ENCODE data around the gene NPIPB6.

DNA sequence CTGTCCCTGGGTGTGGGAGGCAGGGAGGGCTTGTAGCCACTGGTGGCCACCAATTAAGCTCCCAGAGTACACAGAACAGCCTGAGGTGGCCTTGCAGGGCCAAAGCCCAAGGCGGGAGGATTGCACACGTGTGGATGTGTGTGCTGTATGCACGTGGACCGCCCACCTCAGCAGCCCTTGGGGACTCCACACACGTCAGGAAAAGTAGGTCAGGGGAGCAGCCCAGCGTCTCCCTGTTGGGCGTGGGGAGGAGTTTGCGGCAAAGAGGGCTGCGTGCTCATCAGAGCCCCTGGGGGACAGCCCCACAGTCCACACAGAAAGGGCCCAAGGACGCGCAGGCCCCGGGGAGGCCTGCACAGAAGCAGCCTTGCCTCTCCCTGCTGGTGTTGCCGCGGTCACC lies 51.4 kb downstream of the NPIPB6 start:
- TF ChIP-seq POLR2AphosphoS5 (IDR thresholded peaks at IDR 0.05) = no peak
- no peak for TF ChIP-seq POLR2A (IDR thresholded peaks at IDR 0.05)

Measured in spleen (tissue), 3 donors.